Fibroblast of lung (primary cell): Measurements from ENCODE around the gene CINP. TPM values are rescaled to one million over a fixed set of nuclear protein-coding genes. Genes with fewer than 3 reads are reported as not detected.

ENCODE experiments used
- DNase-seq, 2 donors: peaks; one replicate each; pipeline versions ENCODE4 v3.0.0 to v3.0.0-alpha.2; 2010; ENCODE audit warnings: low read depth in 2 of 2
- H2AFZ ChIP-seq: 2 replicates; pipeline ENCODE4 v1.5.1; 2012; ENCODE audit warnings: low read length, control low read depth, inconsistent platforms
- H3K27ac ChIP-seq: 2 replicates; pipeline ENCODE4 v1.5.1; 2011; ENCODE audit warnings: low read length, control low read depth; ENCODE audit not compliant: insufficient read depth
- H3K27me3 ChIP-seq: 2 replicates; pipeline ENCODE4 v1.5.1; 2011; ENCODE audit warnings: mild to moderate bottlenecking, low read length; ENCODE audit not compliant: control insufficient read depth, insufficient read depth
- H3K36me3 ChIP-seq: 2 replicates; pipeline ENCODE4 v1.5.1; 2011; ENCODE audit warnings: low read length; ENCODE audit not compliant: control insufficient read depth, insufficient read depth
- H3K4me1 ChIP-seq: 2 replicates; pipeline ENCODE4 v1.5.1; 2011; ENCODE audit warnings: low read length; ENCODE audit not compliant: control insufficient read depth, insufficient read depth; ENCODE audit errors: extremely low read depth
- H3K4me2 ChIP-seq: 2 replicates; pipeline ENCODE4 v1.5.1; 2011; ENCODE audit warnings: low read length, control low read depth; ENCODE audit not compliant: insufficient read depth; ENCODE audit errors: extremely low read depth
- H3K4me3 ChIP-seq, 4 experiments: fragments of 200-600 bp in 1 of 4; sonication (generic) in 1 of 4; replicated peaks in 1 of 4; 2 replicates each; pipeline ENCODE4 v1.5.1; 2011 to 2016; ENCODE audit warnings: low read length in 4 of 4, low read depth in 3 of 4, mild to moderate bottlenecking in 3 of 4, control low read depth in 2 of 4, inconsistent platforms in 1 of 4, mixed read lengths in 1 of 4; ENCODE audit not compliant: insufficient read depth in 1 of 4; ENCODE audit errors: control extremely low read depth in 1 of 4
- H3K79me2 ChIP-seq: 2 replicates; pipeline ENCODE4 v1.5.1; 2012; ENCODE audit warnings: mild to moderate bottlenecking, low read length, inconsistent platforms; ENCODE audit not compliant: control insufficient read depth, insufficient read depth
- H3K9ac ChIP-seq: 2 replicates; pipeline ENCODE4 v1.5.1; 2011; ENCODE audit warnings: mild to moderate bottlenecking, low read length, control low read depth; ENCODE audit not compliant: insufficient read depth
- H3K9me3 ChIP-seq: 2 replicates; pipeline ENCODE4 v1.5.1; 2012; ENCODE audit warnings: low read depth, low read length; ENCODE audit not compliant: control insufficient read depth, insufficient read depth
- H4K20me1 ChIP-seq: 2 replicates; pipeline ENCODE4 v1.5.1; 2011; ENCODE audit warnings: low read length; ENCODE audit not compliant: control insufficient read depth, insufficient read depth; ENCODE audit errors: extremely low read depth
- EZH2 ChIP-seq: IDR thresholded peaks from 2 replicates; pipeline ENCODE4 v1.5.1; 2012; ENCODE audit warnings: low read length, control low read depth, mild to moderate bottlenecking; ENCODE audit errors: missing control alignments
- polyA plus RNA-seq, 2 donors: library from polyadenylated mRNA; depleted of rRNA in 1 of 2; stranded (reverse) in 1 of 2; unstranded in 1 of 2; fragments of >200 nt; gene quantifications; 2 replicates each; pipeline ENCODE4 v1.2.1, GENCODE V29; 2011 to 2012; ENCODE audit warnings: missing spikeins in 1 of 2
- total RNA-seq: library from RNA; depleted of rRNA; stranded (reverse); fragments of >200 nt; gene quantifications from 2 replicates; pipeline ENCODE4 v1.2.1, GENCODE V29; 2014
- TF ChIP-seq, protein P1 (sequence below), 2 donors: IDR thresholded peaks in 1 of 2; conservative IDR thresholded peaks in 1 of 2; 1 replicate in 1 of 2; 2 replicates in 1 of 2; pipeline ENCODE4 v1.5.1; 2011 to 2012; ENCODE audit warnings: low read length in 2 of 2, control low read depth in 1 of 2, inconsistent platforms in 1 of 2, low read depth in 1 of 2, mild to moderate bottlenecking in 1 of 2

The CINP gene
- total and polyA plus RNA-seq, 2 donors (not counting 1 experiment from before 2014, with no cell fraction given), result 42.8 to 71.8 TPM

DNA sequence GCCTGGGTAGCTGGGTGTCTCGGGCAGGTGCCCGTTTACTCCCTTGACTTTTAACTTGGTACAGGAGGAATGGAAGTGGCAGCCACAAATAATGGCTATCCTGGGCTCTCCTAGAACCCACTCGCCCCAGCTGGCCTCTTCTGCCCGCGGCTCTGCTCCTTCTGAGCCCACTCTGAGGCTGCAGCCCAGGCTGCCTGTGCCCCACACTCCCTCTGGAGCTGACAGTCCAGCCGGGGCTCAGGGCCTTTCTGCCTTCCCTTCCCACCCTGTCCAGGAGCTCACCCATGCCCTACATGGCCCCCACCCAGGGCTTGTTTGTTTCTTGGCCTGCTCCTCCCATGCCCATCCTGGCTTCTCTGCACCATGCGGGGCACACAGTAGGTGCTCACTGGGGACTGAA, 27.5 kb downstream of the CINP start:
- Histone ChIP-seq H3K79me2 (no peaks in the 10 kb centered on the region), H3K4me2 (no peak overlapping the region), H3K27me3 (no peaks in the 10 kb centered on the region), H3K4me1 (no peaks in the 10 kb centered on the region), H3K36me3 (peaks cover 12% of the 10 kb centered on the region), H3K9ac (no peak overlapping the region), H3K4me3 (no peak overlapping the region), H2AFZ (no peak overlapping the region), H3K9me3 (no peaks in the 10 kb centered on the region), H3K27ac (no peak overlapping the region), H4K20me1 (no peaks in the 10 kb centered on the region)
- no peak for TF ChIP-seq EZH2
- TF ChIP-seq, protein P1, sequence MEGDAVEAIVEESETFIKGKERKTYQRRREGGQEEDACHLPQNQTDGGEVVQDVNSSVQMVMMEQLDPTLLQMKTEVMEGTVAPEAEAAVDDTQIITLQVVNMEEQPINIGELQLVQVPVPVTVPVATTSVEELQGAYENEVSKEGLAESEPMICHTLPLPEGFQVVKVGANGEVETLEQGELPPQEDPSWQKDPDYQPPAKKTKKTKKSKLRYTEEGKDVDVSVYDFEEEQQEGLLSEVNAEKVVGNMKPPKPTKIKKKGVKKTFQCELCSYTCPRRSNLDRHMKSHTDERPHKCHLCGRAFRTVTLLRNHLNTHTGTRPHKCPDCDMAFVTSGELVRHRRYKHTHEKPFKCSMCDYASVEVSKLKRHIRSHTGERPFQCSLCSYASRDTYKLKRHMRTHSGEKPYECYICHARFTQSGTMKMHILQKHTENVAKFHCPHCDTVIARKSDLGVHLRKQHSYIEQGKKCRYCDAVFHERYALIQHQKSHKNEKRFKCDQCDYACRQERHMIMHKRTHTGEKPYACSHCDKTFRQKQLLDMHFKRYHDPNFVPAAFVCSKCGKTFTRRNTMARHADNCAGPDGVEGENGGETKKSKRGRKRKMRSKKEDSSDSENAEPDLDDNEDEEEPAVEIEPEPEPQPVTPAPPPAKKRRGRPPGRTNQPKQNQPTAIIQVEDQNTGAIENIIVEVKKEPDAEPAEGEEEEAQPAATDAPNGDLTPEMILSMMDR (conservative IDR thresholded peaks at IDR 0.05 in 1 of 2, IDR thresholded peaks at IDR 0.05 in 1 of 2; ENCODE audit: low read depth in 1 of 2, low read length in 2 of 2), result no peak
- DNase-seq, result no peak

DNA sequence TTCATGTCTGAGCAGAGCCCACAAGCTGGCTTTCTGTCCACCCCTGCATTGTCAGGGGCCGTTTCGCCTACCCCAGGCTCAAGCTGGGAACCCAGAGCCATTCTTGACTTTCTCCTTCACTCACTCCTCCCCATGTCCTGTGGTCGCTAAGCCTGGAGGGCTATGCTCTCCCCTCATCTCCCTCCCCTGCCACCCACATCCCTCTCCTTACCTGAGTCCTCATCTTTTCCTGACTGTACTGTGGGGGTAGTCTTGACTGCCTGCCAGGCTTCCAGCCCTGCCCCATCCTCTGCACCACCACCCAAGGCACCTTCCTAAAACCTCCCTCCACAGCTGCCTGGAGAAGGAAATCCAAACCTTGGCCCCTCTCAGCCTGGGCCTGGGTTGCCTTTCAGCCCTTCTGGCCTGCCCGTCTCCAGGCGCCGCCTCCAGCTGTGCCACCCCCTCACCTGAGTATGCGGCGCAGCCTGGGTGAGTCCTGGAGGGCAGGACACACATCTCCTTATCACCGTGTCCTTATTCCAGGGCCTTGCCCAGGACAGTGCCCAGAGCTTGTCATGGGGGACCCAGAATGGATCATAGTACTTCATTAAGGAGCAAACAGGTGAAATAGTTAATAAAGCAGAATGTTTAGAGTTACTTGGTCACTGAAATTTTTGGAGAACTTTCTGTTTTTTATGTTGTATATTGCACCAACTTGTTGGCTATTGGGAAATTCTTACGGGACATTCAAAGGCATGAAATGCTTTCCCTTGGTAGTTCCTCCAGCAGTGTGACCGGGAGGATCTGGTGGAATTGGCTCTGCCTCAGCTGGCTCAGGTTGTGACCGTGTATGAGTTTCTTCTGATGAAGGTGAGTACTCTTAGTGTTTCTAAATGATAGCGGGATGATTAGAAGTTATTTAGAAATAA, 28.6 kb downstream of the CINP start:
- TF ChIP-seq EZH2, result no peak
- TF ChIP-seq, protein P1 (conservative IDR thresholded peaks at IDR 0.05 in 1 of 2, IDR thresholded peaks at IDR 0.05 in 1 of 2; ENCODE audit: low read depth in 1 of 2, low read length in 2 of 2), result no peak
- Histone ChIP-seq H3K79me2 (no peaks in the 10 kb centered on the region), H3K4me2 (no peak overlapping the region)

DNA sequence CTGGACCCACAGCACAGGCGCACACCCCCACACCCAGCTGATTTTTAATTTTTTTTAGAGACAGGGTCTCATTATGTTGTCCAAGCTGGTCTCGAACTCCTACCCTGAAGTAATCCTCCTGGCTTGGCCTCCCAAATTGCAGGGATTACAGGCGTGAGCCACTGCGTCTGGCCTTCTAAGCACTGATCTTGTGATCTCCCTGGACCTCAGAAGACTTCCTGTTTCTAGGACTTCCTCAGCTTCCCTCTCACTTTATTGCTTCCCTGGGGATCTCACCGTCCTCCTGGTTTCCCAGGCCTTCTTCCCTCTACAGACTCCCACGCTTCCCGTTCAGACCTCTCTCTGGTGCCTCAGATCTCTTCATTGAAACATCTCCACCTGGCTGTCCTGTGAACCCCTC, 29.3 kb downstream of the CINP start:
- no peaks in the 10 kb centered on the region for H4K20me1 ChIP-seq
- DNase-seq, result no peak

More for the DNA sequence above, 28.6 kb downstream of the CINP start:
- no peak for DNase-seq
- Histone ChIP-seq H3K9me3 (no peaks in the 10 kb centered on the region), H3K4me3 (no peak overlapping the region), H3K27me3 (no peaks in the 10 kb centered on the region), H3K9ac (no peak overlapping the region), H3K36me3 (peaks cover 12% of the 10 kb centered on the region), H3K4me1 (no peaks in the 10 kb centered on the region), H2AFZ (no peak overlapping the region), H3K27ac (no peak overlapping the region), H4K20me1 (no peaks in the 10 kb centered on the region)

More for the DNA sequence above, 29.3 kb downstream of the CINP start:
- Histone ChIP-seq H3K4me3 (no peak overlapping the region), H3K9me3 (no peaks in the 10 kb centered on the region), H3K36me3 (peaks cover 9% of the 10 kb centered on the region), H3K4me2 (no peak overlapping the region), H3K4me1 (no peaks in the 10 kb centered on the region), H3K27me3 (no peaks in the 10 kb centered on the region), H3K27ac (no peak overlapping the region), H3K79me2 (no peaks in the 10 kb centered on the region), H2AFZ (no peak overlapping the region), H3K9ac (no peak overlapping the region)
- TF ChIP-seq, protein P1 (conservative IDR thresholded peaks at IDR 0.05 in 1 of 2, IDR thresholded peaks at IDR 0.05 in 1 of 2; ENCODE audit: low read depth in 1 of 2, low read length in 2 of 2), result no peak
- no peak for TF ChIP-seq EZH2
